Cardiac muscle cell (in vitro differentiated cells and primary cell): Measurements from ENCODE around the gene CYB561A3. TPM values are rescaled to one million over a fixed set of nuclear protein-coding genes. Genes with fewer than 3 reads are reported as not detected.

Experiments
- DNase-seq, 2 donors: peaks; one replicate each; pipeline versions ENCODE4 v3.0.0 to v3.0.0-alpha.2; 2010 to 2017; ENCODE audit warnings: low read depth in 1 of 2, low spot score in 1 of 2
- H3K27ac ChIP-seq: fragments of 200-600 bp; sonication (generic); 2 replicates; pipeline ENCODE4 v1.5.1; 2016
- H3K27me3 ChIP-seq: fragments of 200-600 bp; sonication (generic); 2 replicates; pipeline ENCODE4 v1.6.0; 2016; ENCODE audit warnings: control low read depth
- H3K36me3 ChIP-seq: fragments of 200-600 bp; sonication (generic); 2 replicates; pipeline ENCODE4 v1.5.1; 2016; ENCODE audit warnings: control low read depth
- H3K4me1 ChIP-seq: fragments of 200-600 bp; sonication (generic); 2 replicates; pipeline ENCODE4 v1.8.1; 2017; ENCODE audit warnings: low read depth, mild to moderate bottlenecking, mixed run types
- H3K4me3 ChIP-seq: fragments of 200-600 bp; sonication (generic); 2 replicates; pipeline ENCODE4 v1.5.1; 2016; ENCODE audit warnings: mild to moderate bottlenecking
- H3K9me3 ChIP-seq: fragments of 200-600 bp; sonication (generic); 2 replicates; pipeline ENCODE4 v1.5.1; 2017; ENCODE audit warnings: low read depth, mild to moderate bottlenecking, control low read depth
- polyA plus RNA-seq: library from polyadenylated mRNA; unstranded; fragments of >200 nt; fragmentation: Nextera tagmentation; extraction: Ambion mirVana; gene quantifications from 2 replicates; pipeline ENCODE4 v1.2.1, GENCODE V29; 2016
- total RNA-seq: library from RNA; depleted of rRNA; stranded (reverse); fragments of >200 nt; gene quantifications from 2 replicates; pipeline ENCODE4 v1.2.3, GENCODE V29; 2016
- TF ChIP-seq, protein P1 (sequence below): IDR thresholded peaks from 2 replicates; pipeline ENCODE4 v1.5.1; 2012; ENCODE audit warnings: low read depth, mild to moderate bottlenecking, low read length

CYB561A3 gene
- total and polyA plus RNA-seq, 2 experiments from 2014 or later = 12.6 to 13.5 TPM

DNA sequence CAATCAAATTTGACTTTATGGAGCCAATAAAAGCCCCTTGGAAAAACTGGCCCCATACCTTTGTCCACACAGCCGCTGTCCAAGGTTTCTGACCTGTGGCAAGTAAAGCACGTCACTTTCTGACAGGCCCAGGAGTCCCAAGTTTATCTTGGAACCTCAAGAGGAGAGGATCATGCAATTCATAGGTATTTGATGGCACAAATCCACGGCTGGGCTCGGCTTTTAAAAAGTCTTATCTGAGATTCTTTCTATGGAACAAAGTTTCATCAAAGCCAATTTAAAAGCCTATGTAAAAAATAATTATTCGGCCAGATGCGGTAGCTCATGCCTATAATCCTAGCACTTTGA lies 14.1 kb upstream of the CYB561A3 start:
- Histone ChIP-seq H3K27ac (no peak overlapping the region), H3K4me3 (no peak overlapping the region), H3K9me3 (no peaks in the 10 kb centered on the region), H3K36me3 (peaks cover 8% of the 10 kb centered on the region), H3K27me3 (no peaks in the 10 kb centered on the region), H3K4me1 (no peaks in the 10 kb centered on the region)
- TF ChIP-seq, protein P1, sequence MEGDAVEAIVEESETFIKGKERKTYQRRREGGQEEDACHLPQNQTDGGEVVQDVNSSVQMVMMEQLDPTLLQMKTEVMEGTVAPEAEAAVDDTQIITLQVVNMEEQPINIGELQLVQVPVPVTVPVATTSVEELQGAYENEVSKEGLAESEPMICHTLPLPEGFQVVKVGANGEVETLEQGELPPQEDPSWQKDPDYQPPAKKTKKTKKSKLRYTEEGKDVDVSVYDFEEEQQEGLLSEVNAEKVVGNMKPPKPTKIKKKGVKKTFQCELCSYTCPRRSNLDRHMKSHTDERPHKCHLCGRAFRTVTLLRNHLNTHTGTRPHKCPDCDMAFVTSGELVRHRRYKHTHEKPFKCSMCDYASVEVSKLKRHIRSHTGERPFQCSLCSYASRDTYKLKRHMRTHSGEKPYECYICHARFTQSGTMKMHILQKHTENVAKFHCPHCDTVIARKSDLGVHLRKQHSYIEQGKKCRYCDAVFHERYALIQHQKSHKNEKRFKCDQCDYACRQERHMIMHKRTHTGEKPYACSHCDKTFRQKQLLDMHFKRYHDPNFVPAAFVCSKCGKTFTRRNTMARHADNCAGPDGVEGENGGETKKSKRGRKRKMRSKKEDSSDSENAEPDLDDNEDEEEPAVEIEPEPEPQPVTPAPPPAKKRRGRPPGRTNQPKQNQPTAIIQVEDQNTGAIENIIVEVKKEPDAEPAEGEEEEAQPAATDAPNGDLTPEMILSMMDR = no peak
- DNase-seq = peak in 1 of 2 donors; percentile 50

DNA sequence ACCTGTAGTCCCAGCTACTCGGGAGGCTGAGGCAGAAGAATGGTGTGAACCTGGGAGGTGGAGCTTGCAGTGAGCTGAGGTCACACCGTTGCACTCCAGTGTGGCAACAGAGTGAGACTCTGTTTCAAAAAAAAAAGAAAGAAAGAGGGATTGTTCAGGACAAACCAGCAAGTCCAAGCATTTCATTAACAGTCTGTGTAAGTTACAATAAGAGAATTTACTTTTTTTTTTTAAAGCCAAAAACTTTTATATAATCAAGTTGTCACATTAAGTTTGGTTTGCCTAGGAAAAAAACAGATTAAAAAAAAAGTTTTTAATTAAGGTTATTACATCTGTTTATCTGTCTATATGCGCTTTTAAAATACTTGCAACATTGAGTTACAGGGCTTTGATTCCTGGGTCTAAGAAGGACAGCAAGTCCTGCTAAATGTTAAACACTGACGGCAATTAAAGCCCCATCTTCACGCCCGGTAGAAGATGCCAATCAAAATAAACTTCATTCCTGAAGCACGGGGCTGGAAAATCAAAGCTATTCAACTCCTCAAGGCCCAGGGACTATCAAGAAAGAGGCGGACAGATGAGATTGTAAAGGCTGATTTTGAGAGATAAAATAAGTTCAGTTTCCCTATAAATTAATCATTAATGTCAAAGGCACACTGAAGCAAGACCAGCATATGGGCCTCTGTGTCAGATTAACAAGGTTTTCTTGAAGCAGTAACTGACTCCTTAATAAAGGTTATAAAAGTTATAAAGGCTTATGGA lies 11.2 kb upstream of the CYB561A3 start:
- no peaks in the 10 kb centered on the region for H3K9me3 ChIP-seq
- no peak overlapping the region for H3K4me3 ChIP-seq
- no peaks in the 10 kb centered on the region for H3K4me1 ChIP-seq
- no peaks in the 10 kb centered on the region for H3K27me3 ChIP-seq
- peaks cover 24% of the 10 kb centered on the region for H3K36me3 ChIP-seq
- no peak for DNase-seq
- TF ChIP-seq, protein P1 = no peak
- no peak overlapping the region for H3K27ac ChIP-seq

DNA sequence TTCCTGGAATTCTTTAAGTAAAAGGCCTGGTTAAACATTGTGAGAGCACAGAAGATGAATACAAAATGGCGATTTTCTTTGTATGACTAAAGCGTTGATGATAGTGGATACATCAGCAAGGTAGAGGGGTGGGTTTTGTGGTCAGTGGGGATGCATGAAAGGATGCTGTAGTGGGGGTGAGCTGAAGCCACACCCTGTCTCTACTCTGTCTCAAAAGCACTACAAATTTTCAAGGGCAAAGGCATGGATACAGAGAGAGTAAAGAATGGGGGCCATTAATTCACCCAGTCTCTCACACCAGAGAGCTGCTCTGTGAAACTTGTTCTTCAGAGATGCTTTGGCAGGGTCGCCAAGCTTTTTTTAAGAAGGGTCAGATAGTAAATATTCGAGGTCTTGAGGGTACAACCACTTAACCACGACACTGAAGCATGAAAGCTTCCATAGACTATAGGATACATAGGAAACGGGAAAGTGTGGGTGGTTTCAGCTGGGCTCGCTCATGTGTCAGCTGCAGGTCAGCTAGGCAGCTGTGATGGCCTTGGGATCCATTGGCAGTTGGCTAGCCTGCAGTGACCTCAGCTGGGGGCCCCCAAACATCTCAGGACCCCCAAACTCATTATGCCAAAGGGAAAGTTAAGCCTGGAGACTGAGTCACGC lies 8.8 kb upstream of the CYB561A3 start:
- no peak for DNase-seq
- TF ChIP-seq, protein P1 = no peak
- Histone ChIP-seq H3K4me1 (no peaks in the 10 kb centered on the region), H3K36me3 (peaks cover 40% of the 10 kb centered on the region), H3K4me3 (no peak overlapping the region), H3K9me3 (no peaks in the 10 kb centered on the region), H3K27me3 (no peaks in the 10 kb centered on the region), H3K27ac (no peak overlapping the region)

DNA sequence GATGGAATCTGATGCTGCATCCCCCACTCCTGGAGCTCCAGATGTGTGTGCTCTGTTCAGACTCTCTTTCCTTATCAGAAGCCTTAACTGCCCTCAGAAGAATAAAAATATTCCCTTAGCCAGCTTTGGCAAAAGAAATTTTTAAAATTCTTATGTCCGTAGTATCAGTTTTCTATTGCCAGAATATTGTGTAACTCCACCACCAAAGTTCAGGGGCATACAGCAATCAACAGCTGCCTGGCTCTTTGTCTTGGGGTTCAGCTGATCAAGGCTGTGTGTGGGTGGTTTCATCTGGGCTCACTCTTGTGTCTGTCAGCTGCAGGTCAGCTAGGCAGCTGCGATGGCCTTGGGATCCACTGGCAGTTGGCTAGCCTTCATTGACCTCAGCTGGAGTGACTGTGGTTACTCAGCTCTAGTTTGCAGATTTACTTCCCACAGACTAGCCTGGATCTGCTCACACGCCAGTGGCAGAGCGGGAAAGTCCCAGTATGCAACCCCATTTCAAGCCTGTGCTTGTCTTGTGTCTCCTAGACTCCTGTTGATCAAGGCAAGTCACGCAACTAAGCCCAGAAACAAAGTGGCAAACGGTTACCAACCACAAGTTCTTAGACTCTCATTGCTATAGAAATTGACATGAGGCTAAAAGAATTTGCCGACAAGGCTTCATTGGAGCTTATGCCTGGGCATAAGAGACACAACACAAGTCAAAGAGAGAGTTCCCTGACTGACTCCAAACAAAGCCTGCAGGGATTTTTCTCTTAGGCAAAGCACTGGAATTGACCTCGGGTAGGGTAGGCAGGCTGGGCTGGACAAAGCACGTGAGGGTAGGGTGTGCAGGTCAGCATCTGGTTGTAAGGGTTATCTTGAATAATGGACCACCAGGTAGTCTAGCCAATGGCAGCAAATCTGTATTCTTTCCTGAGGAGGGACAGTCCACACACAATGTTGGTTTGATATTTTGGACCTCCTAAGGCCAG lies 8.0 kb upstream of the CYB561A3 start:
- DNase-seq = peak in 1 of 2 donors; percentile 97
- H3K4me3 ChIP-seq = no peak overlapping the region
- no peaks in the 10 kb centered on the region for H3K9me3 ChIP-seq
- no peak overlapping the region for H3K27ac ChIP-seq
- no peaks in the 10 kb centered on the region for H3K4me1 ChIP-seq
- H3K36me3 ChIP-seq = peaks cover 44% of the 10 kb centered on the region
- no peaks in the 10 kb centered on the region for H3K27me3 ChIP-seq
- TF ChIP-seq, protein P1 = no peak

DNA sequence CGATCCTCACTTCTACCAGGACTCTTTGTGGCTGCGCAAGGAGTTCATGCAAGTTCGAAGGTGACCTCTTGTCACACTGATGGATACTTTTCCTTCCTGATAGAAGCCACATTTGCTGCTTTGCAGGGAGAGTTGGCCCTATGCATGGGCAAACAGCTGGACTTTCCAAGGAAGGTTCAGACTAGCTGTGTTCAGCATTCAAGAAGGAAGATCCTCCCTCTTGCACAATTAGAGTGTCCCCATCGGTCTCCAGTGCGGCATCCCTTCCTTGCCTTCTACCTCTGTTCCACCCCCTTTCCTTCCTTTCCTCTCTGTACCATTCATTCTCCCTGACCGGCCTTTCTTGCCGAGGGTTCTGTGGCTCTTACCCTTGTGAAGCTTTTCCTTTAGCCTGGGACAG lies 7.0 kb upstream of the CYB561A3 start:
- Histone ChIP-seq H3K9me3 (no peaks in the 10 kb centered on the region), H3K27ac (no peak overlapping the region)
- TF ChIP-seq, protein P1 = no peak

More for the DNA sequence above, 7.0 kb upstream of the CYB561A3 start:
- no peak for DNase-seq
- H3K36me3 ChIP-seq = peaks cover 52% of the 10 kb centered on the region
- H3K4me3 ChIP-seq = no peak overlapping the region
- H3K27me3 ChIP-seq = no peaks in the 10 kb centered on the region
- no peaks in the 10 kb centered on the region for H3K4me1 ChIP-seq
